HepG2 (cell line): Measurements from ENCODE around the gene LZTS2. TPM values are rescaled to one million over a fixed set of nuclear protein-coding genes. Genes with fewer than 3 reads are reported as not detected.
A peak's percentile ranks its signal among the peaks of the same experiment; 100 is the strongest.

Experiments used
- ATF7-NPFF ChIP-seq: sonication (generic); formaldehyde crosslinking; IDR thresholded peaks from 2 replicates; pipeline ENCODE4 v1.8.1; 2023; ENCODE audit warnings: mild to moderate bottlenecking, low read depth, missing genetic modification reagents, moderate library complexity
- BRCA1 ChIP-seq: sonication (generic); formaldehyde crosslinking; IDR thresholded peaks from 2 replicates; pipeline ENCODE4 v1.4.0; 2020; ENCODE audit warnings: missing genetic modification reagents
- CHD2 ChIP-seq: IDR thresholded peaks from 2 replicates; pipeline ENCODE4 v1.6.1; 2011; ENCODE audit warnings: low read depth, low read length, improper control_type of control experiment
- DR1 ChIP-seq: sonication (generic); formaldehyde crosslinking; IDR thresholded peaks from 2 replicates; pipeline ENCODE4 v1.8.0; 2021; ENCODE audit warnings: mild to moderate bottlenecking, missing genetic modification reagents, inconsistent platforms
- KAT8 ChIP-seq: IDR thresholded peaks from 2 replicates; pipeline ENCODE4 v1.6.1; 2016; ENCODE audit warnings: missing genetic modification reagents, missing compliant biosample characterization
- MTA1 ChIP-seq: sonication (generic); formaldehyde crosslinking; IDR thresholded peaks from 2 replicates; pipeline ENCODE4 v1.4.0; 2020; ENCODE audit warnings: missing genetic modification reagents, mild to moderate bottlenecking, borderline replicate concordance
- PHB2 ChIP-seq: fragments of 450-650 bp; IDR thresholded peaks from 2 replicates; pipeline ENCODE4 v1.6.1; 2018; ENCODE audit not compliant: partially characterized antibody
- STAT5B ChIP-seq: sonication (generic); formaldehyde crosslinking; IDR thresholded peaks from 2 replicates; pipeline ENCODE4 v1.4.0; 2020; ENCODE audit warnings: missing genetic modification reagents
- ZBTB38 ChIP-seq: sonication (generic); formaldehyde crosslinking; IDR thresholded peaks from 2 replicates; pipeline ENCODE4 v1.5.1; 2020; ENCODE audit warnings: mild to moderate bottlenecking, missing genetic modification reagents
- ZHX2 ChIP-seq, 2 experiments: sonication (generic) in 1 of 2; formaldehyde crosslinking in 1 of 2; IDR thresholded peaks; 2 replicates each; pipeline versions ENCODE4 v1.6.1 to v1.9.0; 2014 to 2022; ENCODE audit warnings: antibody characterized with exemption in 1 of 2, borderline replicate concordance in 1 of 2, inconsistent platforms in 1 of 2, low read depth in 1 of 2, missing genetic modification reagents in 1 of 2
- ZNF546 ChIP-seq: sonication (generic); formaldehyde crosslinking; conservative IDR thresholded peaks from 2 replicates; pipeline ENCODE4 v1.8.1; 2023; ENCODE audit warnings: mild to moderate bottlenecking, missing genetic modification reagents
- ZNF557 ChIP-seq: sonication (generic); formaldehyde crosslinking; IDR thresholded peaks from 2 replicates; pipeline ENCODE4 v1.4.0; 2020; ENCODE audit warnings: missing genetic modification reagents
- ZNF569 ChIP-seq: sonication (generic); formaldehyde crosslinking; IDR thresholded peaks from 2 replicates; pipeline ENCODE4 v1.5.0; 2020; ENCODE audit warnings: mild to moderate bottlenecking, missing genetic modification reagents, moderate library complexity, borderline replicate concordance
- ZNF674 ChIP-seq: sonication (generic); formaldehyde crosslinking; IDR thresholded peaks from 2 replicates; pipeline ENCODE4 v1.5.0; 2020; ENCODE audit warnings: low read depth, mild to moderate bottlenecking, missing genetic modification reagents
- ZNF75D ChIP-seq: sonication (generic); formaldehyde crosslinking; IDR thresholded peaks from 2 replicates; pipeline ENCODE4 v1.8.1; 2023; ENCODE audit warnings: missing genetic modification reagents, mild to moderate bottlenecking, borderline replicate concordance
- polyA plus RNA-seq, 8 experiments: library from polyadenylated mRNA; depleted of rRNA in 3 of 8; stranded (reverse) in 7 of 8; unstranded in 1 of 8; fragments of >200 nt; fragmentation: Illumina TruSeq in 4 of 8; extraction: Trizol in 4 of 8; gene quantifications; 2 replicates each; pipeline versions ENCODE4 v1.2.1 to v1.2.3, GENCODE V29; 2011 to 2016; ENCODE audit warnings: low read depth in 4 of 8, missing spikeins in 1 of 8, mixed read lengths in 1 of 8; ENCODE audit not compliant: insufficient read depth in 1 of 8
- total RNA-seq, 5 experiments: library from RNA; depleted of rRNA; stranded (reverse); fragments of >200 nt; fragmentation: Illumina TruSeq; extraction: Trizol; gene quantifications; 2 replicates each; pipeline ENCODE4 v1.2.3, GENCODE V29; 2016; ENCODE audit warnings: low read depth in 1 of 5
- TF ChIP-seq, protein P1 (sequence below): sonication (generic); formaldehyde crosslinking; IDR thresholded peaks from 2 replicates; pipeline ENCODE4 v1.4.0; 2020; ENCODE audit warnings: missing genetic modification reagents
- TF ChIP-seq, protein P2 (sequence below): sonication (generic); formaldehyde crosslinking; IDR thresholded peaks from 2 replicates; pipeline ENCODE4 v1.4.0; 2020; ENCODE audit warnings: missing genetic modification reagents

The LZTS2 gene
- total and polyA plus RNA-seq, 2 of the 13 experiments (the other 11 are each of a cell fraction or from before 2014, with no cell fraction given), result 43.6 to 65.6 TPM

- TF ChIP-seq ZNF557 (CRISPR knock-in tag) (no peak), ZNF546 (CRISPR knock-in tag) (0 out of 2 replicates have a peak, but pooled peaks have one; percentile 9), ZNF569 (CRISPR knock-in tag) (no peak), ZHX2 (IDR thresholded peaks at IDR 0.05; ENCODE audit: low read depth) (0 out of 2 replicates have a peak, but pooled peaks have one; percentile 10), ZHX2 (CRISPR knock-in tag; IDR thresholded peaks at IDR 0.05; ENCODE audit: borderline replicate concordance) (no peak), PHB2 (no peak), KAT8 (CRISPR knock-in tag) (0 out of 2 replicates have a peak, but pooled peaks have one; percentile 14), BRCA1 (CRISPR knock-in tag) (no peak), MTA1 (CRISPR knock-in tag) (no peak; the same call in 1 of the 2 replicates), CHD2 (no peak), STAT5B (CRISPR knock-in tag) (no peak), DR1 (CRISPR knock-in tag) (no peak), ZNF674 (CRISPR knock-in tag) (no peak), ZBTB38 (CRISPR knock-in tag) (peak; percentile 59; the same call in 1 of the 2 replicates), ZNF75D (CRISPR knock-in tag) (no peak), ATF7-NPFF (CRISPR knock-in tag) (no peak)
- TF ChIP-seq, protein P1, sequence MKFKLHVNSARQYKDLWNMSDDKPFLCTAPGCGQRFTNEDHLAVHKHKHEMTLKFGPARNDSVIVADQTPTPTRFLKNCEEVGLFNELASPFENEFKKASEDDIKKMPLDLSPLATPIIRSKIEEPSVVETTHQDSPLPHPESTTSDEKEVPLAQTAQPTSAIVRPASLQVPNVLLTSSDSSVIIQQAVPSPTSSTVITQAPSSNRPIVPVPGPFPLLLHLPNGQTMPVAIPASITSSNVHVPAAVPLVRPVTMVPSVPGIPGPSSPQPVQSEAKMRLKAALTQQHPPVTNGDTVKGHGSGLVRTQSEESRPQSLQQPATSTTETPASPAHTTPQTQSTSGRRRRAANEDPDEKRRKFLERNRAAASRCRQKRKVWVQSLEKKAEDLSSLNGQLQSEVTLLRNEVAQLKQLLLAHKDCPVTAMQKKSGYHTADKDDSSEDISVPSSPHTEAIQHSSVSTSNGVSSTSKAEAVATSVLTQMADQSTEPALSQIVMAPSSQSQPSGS (CRISPR knock-in tag), result no peak
- TF ChIP-seq, protein P2, sequence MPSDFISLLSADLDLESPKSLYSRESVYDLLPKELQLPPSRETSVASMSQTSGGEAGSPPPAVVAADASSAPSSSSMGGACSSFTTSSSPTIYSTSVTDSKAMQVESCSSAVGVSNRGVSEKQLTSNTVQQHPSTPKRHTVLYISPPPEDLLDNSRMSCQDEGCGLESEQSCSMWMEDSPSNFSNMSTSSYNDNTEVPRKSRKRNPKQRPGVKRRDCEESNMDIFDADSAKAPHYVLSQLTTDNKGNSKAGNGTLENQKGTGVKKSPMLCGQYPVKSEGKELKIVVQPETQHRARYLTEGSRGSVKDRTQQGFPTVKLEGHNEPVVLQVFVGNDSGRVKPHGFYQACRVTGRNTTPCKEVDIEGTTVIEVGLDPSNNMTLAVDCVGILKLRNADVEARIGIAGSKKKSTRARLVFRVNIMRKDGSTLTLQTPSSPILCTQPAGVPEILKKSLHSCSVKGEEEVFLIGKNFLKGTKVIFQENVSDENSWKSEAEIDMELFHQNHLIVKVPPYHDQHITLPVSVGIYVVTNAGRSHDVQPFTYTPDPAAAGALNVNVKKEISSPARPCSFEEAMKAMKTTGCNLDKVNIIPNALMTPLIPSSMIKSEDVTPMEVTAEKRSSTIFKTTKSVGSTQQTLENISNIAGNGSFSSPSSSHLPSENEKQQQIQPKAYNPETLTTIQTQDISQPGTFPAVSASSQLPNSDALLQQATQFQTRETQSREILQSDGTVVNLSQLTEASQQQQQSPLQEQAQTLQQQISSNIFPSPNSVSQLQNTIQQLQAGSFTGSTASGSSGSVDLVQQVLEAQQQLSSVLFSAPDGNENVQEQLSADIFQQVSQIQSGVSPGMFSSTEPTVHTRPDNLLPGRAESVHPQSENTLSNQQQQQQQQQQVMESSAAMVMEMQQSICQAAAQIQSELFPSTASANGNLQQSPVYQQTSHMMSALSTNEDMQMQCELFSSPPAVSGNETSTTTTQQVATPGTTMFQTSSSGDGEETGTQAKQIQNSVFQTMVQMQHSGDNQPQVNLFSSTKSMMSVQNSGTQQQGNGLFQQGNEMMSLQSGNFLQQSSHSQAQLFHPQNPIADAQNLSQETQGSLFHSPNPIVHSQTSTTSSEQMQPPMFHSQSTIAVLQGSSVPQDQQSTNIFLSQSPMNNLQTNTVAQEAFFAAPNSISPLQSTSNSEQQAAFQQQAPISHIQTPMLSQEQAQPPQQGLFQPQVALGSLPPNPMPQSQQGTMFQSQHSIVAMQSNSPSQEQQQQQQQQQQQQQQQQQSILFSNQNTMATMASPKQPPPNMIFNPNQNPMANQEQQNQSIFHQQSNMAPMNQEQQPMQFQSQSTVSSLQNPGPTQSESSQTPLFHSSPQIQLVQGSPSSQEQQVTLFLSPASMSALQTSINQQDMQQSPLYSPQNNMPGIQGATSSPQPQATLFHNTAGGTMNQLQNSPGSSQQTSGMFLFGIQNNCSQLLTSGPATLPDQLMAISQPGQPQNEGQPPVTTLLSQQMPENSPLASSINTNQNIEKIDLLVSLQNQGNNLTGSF (CRISPR knock-in tag), result no peak
Observed at GRCh38 chr10:101032637-101033224, 33.1 kb downstream of the LZTS2 start (continued).
